Upper lobe of left lung (tissue), 4 donors: ENCODE results near the gene VASP.

Experiments used
- CTCF ChIP-seq, 6 experiments: fragments of 450-650 bp in 4 of 6; fragments of 200-600 bp in 2 of 6; sonication (generic) in 2 of 6; IDR thresholded peaks; one replicate each; pipeline ENCODE4 v1.5.1; 2016 to 2019; ENCODE audit warnings: antibody characterized with exemption in 6 of 6
- POLR2AphosphoS5 ChIP-seq, 2 donors: sonication (generic); formaldehyde crosslinking; IDR thresholded peaks; one replicate each; pipeline ENCODE4 v1.5.1; 2017; ENCODE audit warnings: antibody characterized with exemption in 2 of 2

- TF ChIP-seq POLR2AphosphoS5 (IDR thresholded peaks at IDR 0.05): no peak
- no peak for TF ChIP-seq CTCF (IDR thresholded peaks at IDR 0.05)
Observed at GRCh38 chr19:45492627-45493470, 14.4 kb upstream of the VASP start.
